Common myeloid progenitor, CD34-positive (primary cell): ENCODE results near the gene TLR6.

Experiments used
- CTCF ChIA-PET: fragments of 350-600 bp; sonication (Branson Sonifier 250); formaldehyde crosslinking; loops from one replicate; lab custom pipeline; 2021; ENCODE audit warnings: antibody characterized with exemption; lab: Charles Lee
- POLR2A ChIA-PET: fragments of 350-600 bp; sonication (Branson Sonifier 250); formaldehyde crosslinking; loops from one replicate; lab custom pipeline; 2021; ENCODE audit warnings: antibody characterized with exemption; lab: Charles Lee
- DNase-seq, 3 donors: peaks; one replicate each; pipeline versions ENCODE4 v3.0.0 to v3.0.0-alpha.2; 2013
- H3K27ac ChIP-seq, 2 experiments: 1 replicate in 1 of 2; 2 replicates in 1 of 2; pipeline ENCODE4 v1.7.0; 2013; ENCODE audit warnings: inconsistent platforms in 2 of 2, low read length in 2 of 2, mild to moderate bottlenecking in 2 of 2, low read depth in 1 of 2, moderate library complexity in 1 of 2; ENCODE audit not compliant: severe bottlenecking in 2 of 2, insufficient read depth in 1 of 2, poor library complexity in 1 of 2
- H3K27me3 ChIP-seq, 5 experiments: replicated peaks in 2 of 5; 1 replicate in 3 of 5; 2 replicates in 2 of 5; pipeline versions ENCODE4 v1.6.1 to v1.7.0; 2013; ENCODE audit warnings: low read length in 4 of 5, mild to moderate bottlenecking in 2 of 5, moderate library complexity in 2 of 5, inconsistent platforms in 1 of 5; ENCODE audit not compliant: insufficient read depth in 5 of 5, control insufficient read depth in 4 of 5
- H3K36me3 ChIP-seq, 4 experiments: 1 replicate in 2 of 4; 2 replicates in 2 of 4; pipeline versions ENCODE4 v1.6.1 to v1.7.0; 2013; ENCODE audit warnings: low read length in 3 of 4, control low read depth in 1 of 4, mild to moderate bottlenecking in 1 of 4; ENCODE audit not compliant: control insufficient read depth in 4 of 4, insufficient read depth in 4 of 4
- H3K4me1 ChIP-seq, 4 experiments: 1 replicate in 3 of 4; 2 replicates in 1 of 4; pipeline versions ENCODE4 v1.6.1 to v1.7.1; 2013; ENCODE audit warnings: low read length in 3 of 4, mild to moderate bottlenecking in 3 of 4, control low read depth in 1 of 4, inconsistent platforms in 1 of 4, moderate library complexity in 1 of 4; ENCODE audit not compliant: control insufficient read depth in 4 of 4, insufficient read depth in 4 of 4; ENCODE audit errors: control extremely low read depth in 1 of 4
- H3K4me3 ChIP-seq, 7 experiments: 1 replicate in 4 of 7; 2 replicates in 3 of 7; pipeline versions ENCODE4 v1.5.1 to v1.7.0; 2013; ENCODE audit warnings: mild to moderate bottlenecking in 7 of 7, low read length in 6 of 7, moderate library complexity in 6 of 7, inconsistent platforms in 2 of 7, low read depth in 2 of 7, control low read depth in 1 of 7; ENCODE audit not compliant: insufficient read depth in 4 of 7, control insufficient read depth in 1 of 7; ENCODE audit errors: extremely low read depth in 1 of 7
- H3K9me3 ChIP-seq, 5 experiments: 1 replicate in 4 of 5; 2 replicates in 1 of 5; pipeline versions ENCODE4 v1.6.1 to v1.7.1; 2013; ENCODE audit warnings: low read length in 4 of 5, mild to moderate bottlenecking in 2 of 5, inconsistent platforms in 1 of 5, low read depth in 1 of 5, moderate library complexity in 1 of 5; ENCODE audit not compliant: control insufficient read depth in 4 of 5, insufficient read depth in 2 of 5; ENCODE audit errors: control extremely low read depth in 1 of 5
- WGBS: methylation state at CpG from one replicate; pipeline ENCODE4 v1.1.5; 2013; ENCODE audit not compliant: insufficient coverage; 5-methylcytosine and 5-hydroxymethylcytosine counted together

The TLR6 gene

GRCh38 chr4:38884254-38884653 lies 27.6 kb upstream of the TLR6 start:
- ChIA-PET POLR2A (no interaction called here), CTCF (no interaction called here)
- no peak overlapping the region for H3K4me3 ChIP-seq
- no peaks in the 10 kb centered on the region for H3K36me3 ChIP-seq
- DNase-seq: no peak
- no peak overlapping the region for H3K27ac ChIP-seq
- H3K9me3 ChIP-seq: no peaks in the 10 kb centered on the region
- H3K27me3 ChIP-seq: no peaks in the 10 kb centered on the region
- peaks cover 0 to 7% (median 2%) of the 10 kb centered on the region in 4 experiments for H3K4me1 ChIP-seq
- 100% methylated on average over 3 of the region's 4 CpGs for WGBS

- DNase-seq: no peak
- Histone ChIP-seq H3K36me3 (no peaks in the 10 kb centered on the region), H3K4me1 (no peaks in the 10 kb centered on the region), H3K27me3 (no peaks in the 10 kb centered on the region), H3K4me3 (no peak overlapping the region), H3K9me3 (no peaks in the 10 kb centered on the region), H3K27ac (no peak overlapping the region)
- ChIA-PET POLR2A (no interaction called here), CTCF (interaction anchor here (0.9 to 6.5 kb wide), 6 partner anchors 10 to 258 kb away, joined by 3 to 38 read pairs (median 4); no protein-coding TSS in a partner anchor)
- 100% methylated on average over 2 of the region's 2 CpGs for WGBS
These were observed 20.0 kb upstream of the TLR6 start for GRCh38 chr4:38876636-38877035.

- peaks cover 0 to under 1% (median 0%) of the 10 kb centered on the region in 4 experiments for H3K4me1 ChIP-seq
- no peaks in the 10 kb centered on the region for H3K27me3 ChIP-seq
- H3K27ac ChIP-seq: no peak overlapping the region
- CTCF ChIA-PET: interaction anchor here (0.7 to 6.5 kb wide), 9 partner anchors 13 to 694 kb away, joined by 3 to 38 read pairs (median 3); partner anchors contain the start of gene TLR10
- 71% methylated on average over 3 of the region's 5 CpGs for WGBS
- DNase-seq: peak in 2 of 3 donors; percentile 45 to 53
- no peaks in the 10 kb centered on the region for H3K36me3 ChIP-seq
- H3K4me3 ChIP-seq: no peak overlapping the region
- POLR2A ChIA-PET: interaction anchor here (0.7 kb wide), 1 partner anchor 13 kb away, joined by 3 read pairs; no protein-coding TSS in a partner anchor
- no peaks in the 10 kb centered on the region for H3K9me3 ChIP-seq
These were observed 16.8 kb upstream of the TLR6 start for GRCh38 chr4:38873290-38873944.

DNA sequence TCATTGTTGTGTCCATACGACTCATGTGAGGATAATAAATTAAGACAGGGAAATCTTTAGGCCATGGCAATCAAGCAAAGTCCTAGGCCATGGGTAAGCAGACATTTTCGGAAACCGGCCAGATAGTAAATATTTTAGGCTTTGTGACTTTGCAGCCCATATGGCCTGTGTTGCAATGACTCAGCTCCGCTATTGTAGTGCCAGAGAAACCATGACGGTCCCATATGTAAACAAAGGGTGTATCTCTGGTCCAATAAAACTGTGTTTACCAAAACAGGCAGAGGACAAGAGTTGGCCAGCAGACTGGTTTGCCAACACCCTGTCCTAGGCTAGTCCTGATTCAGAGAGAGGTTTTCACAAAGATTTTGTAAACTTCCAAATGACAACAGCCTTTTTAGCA lies 16.0 kb upstream of the TLR6 start:
- DNase-seq: no peak
- WGBS: 100% methylated on average over 5 of the region's 5 CpGs
- H3K4me3 ChIP-seq: no peak overlapping the region
- no peak overlapping the region for H3K27ac ChIP-seq
- CTCF ChIA-PET: interaction anchor here (0.9 to 6.5 kb wide), 5 partner anchors 12 to 113 kb away, joined by 3 to 38 read pairs (median 8); no protein-coding TSS in a partner anchor
- H3K4me1 ChIP-seq: peaks cover 0 to 7% (median 5%) of the 10 kb centered on the region in 4 experiments
- no peaks in the 10 kb centered on the region for H3K9me3 ChIP-seq
- H3K36me3 ChIP-seq: no peaks in the 10 kb centered on the region
- POLR2A ChIA-PET: interaction anchor here (0.7 kb wide), 1 partner anchor 12 kb away, joined by 3 read pairs; no protein-coding TSS in a partner anchor
- H3K27me3 ChIP-seq: no peaks in the 10 kb centered on the region

DNA sequence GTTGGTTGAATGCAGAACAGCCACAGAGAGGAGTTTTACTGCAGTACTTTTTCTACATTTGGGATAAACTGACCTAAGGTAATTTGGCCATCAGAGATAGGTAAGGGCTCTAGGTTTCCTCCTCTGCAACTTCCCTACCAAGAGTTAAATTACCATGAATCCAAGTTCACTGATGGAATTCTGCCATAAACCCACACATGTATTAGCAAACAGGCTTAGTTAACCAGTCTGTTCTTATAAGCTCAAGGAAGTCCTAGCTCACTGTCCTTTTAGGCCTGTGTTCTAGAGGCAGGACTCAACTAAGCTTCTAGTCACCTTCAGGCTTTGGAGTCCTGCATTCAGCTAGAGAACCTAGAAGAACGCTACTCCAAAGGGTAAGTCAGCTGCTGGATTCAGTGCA lies 15.0 kb upstream of the TLR6 start:
- ChIA-PET CTCF (interaction anchor here (1.3 to 6.5 kb wide), 2 partner anchors 10 to 112 kb away, joined by 5 to 38 read pairs; no protein-coding TSS in a partner anchor), POLR2A (no interaction called here)
- no peaks in the 10 kb centered on the region for H3K36me3 ChIP-seq

DNA sequence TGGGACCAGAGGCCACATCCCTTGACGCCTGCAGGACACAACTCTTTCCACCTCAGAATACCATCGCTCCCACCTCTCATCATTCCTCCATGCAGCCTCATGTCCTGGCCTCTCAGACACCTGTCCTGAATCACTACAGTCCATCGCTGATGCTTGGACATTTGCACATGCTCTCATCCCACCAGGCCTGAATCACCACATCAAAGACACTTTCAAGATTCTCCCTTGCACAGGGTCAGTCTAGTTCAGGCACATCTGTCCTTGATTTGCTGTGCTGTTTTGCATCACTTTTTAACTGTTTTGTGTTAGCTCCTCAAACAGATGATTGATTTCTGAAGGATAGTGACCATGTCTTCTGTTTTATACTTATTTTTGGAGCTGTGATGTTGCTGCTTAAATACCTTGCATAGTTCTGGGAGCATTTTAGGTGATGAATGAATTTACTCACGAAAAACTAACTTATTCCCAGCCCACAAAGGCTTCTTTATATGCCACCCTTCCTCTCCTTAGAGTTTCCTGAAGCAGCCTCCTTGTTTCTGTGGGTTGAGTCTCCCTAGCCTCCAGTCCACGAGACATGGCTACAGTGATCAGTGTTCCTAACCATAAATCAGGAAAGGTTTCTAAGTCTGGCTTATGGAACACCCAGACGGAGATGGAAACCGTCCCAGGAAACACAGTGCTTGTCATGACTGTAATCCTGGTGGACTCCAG lies 13.6 kb upstream of the TLR6 start:
- CTCF ChIA-PET: interaction anchor here (1.5 kb wide), 1 partner anchor 9 kb away, joined by 5 read pairs; no protein-coding TSS in a partner anchor
- no peaks in the 10 kb centered on the region for H3K27me3 ChIP-seq
- POLR2A ChIA-PET: no interaction called here
- H3K36me3 ChIP-seq: no peaks in the 10 kb centered on the region
- H3K9me3 ChIP-seq: no peaks in the 10 kb centered on the region
- WGBS: 97% methylated on average over 5 of the region's 7 CpGs
- H3K4me3 ChIP-seq: no peak overlapping the region
- H3K27ac ChIP-seq: no peak overlapping the region
- DNase-seq: no peak
- H3K4me1 ChIP-seq: peaks cover 4 to 15% (median 10%) of the 10 kb centered on the region in 4 experiments

More for the DNA sequence above, 15.0 kb upstream of the TLR6 start:
- DNase-seq: no peak
- no peak overlapping the region for H3K4me3 ChIP-seq
- no peaks in the 10 kb centered on the region for H3K27me3 ChIP-seq
- WGBS: 100% methylated on average over 1 of the region's 1 CpG
- H3K9me3 ChIP-seq: no peaks in the 10 kb centered on the region
- H3K4me1 ChIP-seq: peaks cover 4 to 14% (median 10%) of the 10 kb centered on the region in 4 experiments
- no peak overlapping the region for H3K27ac ChIP-seq
